ENCODE data around the gene HNF4A. TPM values are rescaled to one million over a fixed set of nuclear protein-coding genes. Genes with fewer than 3 reads are reported as not detected.

Gene HNF4A
- total RNA-seq, 6 experiments from 2014 or later = not detected

DNA sequence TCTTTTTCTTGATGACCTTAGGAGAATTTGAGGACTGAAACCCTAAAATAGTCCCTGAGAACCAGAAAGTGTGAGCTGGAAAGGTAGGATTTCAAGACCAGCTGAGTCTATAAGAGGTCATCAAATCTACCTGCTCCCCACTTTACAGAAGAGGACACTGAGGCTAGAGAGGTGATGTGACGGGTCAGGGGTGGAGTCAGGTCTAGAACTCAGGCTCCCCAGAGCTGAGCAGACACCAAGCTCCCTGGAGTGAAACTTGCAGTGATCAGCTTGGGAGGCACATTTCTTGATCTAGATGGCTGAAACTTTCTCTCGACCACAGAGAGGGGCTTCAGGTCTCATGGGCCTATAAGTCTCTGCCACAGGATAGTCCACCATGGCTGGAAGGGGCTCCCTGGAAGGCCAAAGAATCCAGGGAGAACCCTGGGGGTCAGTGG lies 55.1 kb downstream of the HNF4A start:
- peaks cover 33% of the 10 kb centered on the region for H3K4me1 Mint-ChIP-seq (ENCODE audit: low read depth)
- TF ChIP-seq, protein P1, sequence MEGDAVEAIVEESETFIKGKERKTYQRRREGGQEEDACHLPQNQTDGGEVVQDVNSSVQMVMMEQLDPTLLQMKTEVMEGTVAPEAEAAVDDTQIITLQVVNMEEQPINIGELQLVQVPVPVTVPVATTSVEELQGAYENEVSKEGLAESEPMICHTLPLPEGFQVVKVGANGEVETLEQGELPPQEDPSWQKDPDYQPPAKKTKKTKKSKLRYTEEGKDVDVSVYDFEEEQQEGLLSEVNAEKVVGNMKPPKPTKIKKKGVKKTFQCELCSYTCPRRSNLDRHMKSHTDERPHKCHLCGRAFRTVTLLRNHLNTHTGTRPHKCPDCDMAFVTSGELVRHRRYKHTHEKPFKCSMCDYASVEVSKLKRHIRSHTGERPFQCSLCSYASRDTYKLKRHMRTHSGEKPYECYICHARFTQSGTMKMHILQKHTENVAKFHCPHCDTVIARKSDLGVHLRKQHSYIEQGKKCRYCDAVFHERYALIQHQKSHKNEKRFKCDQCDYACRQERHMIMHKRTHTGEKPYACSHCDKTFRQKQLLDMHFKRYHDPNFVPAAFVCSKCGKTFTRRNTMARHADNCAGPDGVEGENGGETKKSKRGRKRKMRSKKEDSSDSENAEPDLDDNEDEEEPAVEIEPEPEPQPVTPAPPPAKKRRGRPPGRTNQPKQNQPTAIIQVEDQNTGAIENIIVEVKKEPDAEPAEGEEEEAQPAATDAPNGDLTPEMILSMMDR (IDR thresholded peaks at IDR 0.05) = no peak
- no peak for DNase-seq
- no peak overlapping the region for H3K4me3 Mint-ChIP-seq
- no peaks in the 10 kb centered on the region for H3K36me3 Mint-ChIP-seq (ENCODE audit: low read depth)
- peaks cover 39% of the 10 kb centered on the region for H3K27me3 Mint-ChIP-seq (ENCODE audit: insufficient read depth)
- H3K9me3 Mint-ChIP-seq = no peaks in the 10 kb centered on the region
- no peak overlapping the region for H3K27ac Mint-ChIP-seq

DNA sequence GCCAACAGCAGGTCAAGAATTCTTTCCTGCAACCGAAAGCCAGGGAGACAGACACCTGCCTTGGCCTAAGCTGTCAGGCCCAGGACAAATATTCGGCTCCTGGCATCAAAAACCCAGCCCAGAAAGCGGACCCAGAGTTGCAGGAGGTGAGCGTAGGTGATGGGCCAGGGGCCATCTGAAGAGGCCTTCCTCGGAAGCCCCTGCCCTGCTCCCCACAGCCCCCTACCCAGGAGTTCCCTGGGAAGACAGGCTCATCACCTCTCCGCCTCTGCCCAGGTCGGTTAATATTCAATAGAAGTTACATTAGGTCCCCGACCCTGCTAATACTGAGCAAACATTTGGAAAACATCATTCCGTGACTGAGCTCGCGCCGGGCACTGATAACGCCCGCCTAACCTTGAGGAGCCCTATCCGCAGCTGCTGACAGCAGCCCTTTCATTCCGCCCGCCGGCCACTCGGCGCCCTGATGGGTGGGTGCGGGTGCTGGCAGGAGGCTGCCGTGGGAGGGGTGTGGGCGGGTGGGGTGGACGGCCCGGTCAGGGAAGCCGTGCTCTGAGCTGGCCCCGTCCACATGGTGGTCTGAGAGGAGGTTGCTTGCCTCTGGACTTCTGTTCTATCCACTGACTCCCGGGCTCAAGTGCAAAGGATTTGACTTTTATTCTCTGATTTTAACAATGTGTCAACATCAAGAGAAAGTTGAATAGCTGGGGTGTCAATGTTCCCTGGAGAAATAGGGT lies 55.7 kb downstream of the HNF4A start:
- no peak for DNase-seq
- Mint-ChIP-seq H3K27ac (no peak overlapping the region), H3K27me3 (ENCODE audit: insufficient read depth) (peaks cover 39% of the 10 kb centered on the region), H3K36me3 (ENCODE audit: low read depth) (no peaks in the 10 kb centered on the region), H3K9me3 (no peaks in the 10 kb centered on the region), H3K4me1 (ENCODE audit: low read depth) (peaks cover 33% of the 10 kb centered on the region), H3K4me3 (no peak overlapping the region)
- TF ChIP-seq, protein P1 (IDR thresholded peaks at IDR 0.05) = no peak

DNA sequence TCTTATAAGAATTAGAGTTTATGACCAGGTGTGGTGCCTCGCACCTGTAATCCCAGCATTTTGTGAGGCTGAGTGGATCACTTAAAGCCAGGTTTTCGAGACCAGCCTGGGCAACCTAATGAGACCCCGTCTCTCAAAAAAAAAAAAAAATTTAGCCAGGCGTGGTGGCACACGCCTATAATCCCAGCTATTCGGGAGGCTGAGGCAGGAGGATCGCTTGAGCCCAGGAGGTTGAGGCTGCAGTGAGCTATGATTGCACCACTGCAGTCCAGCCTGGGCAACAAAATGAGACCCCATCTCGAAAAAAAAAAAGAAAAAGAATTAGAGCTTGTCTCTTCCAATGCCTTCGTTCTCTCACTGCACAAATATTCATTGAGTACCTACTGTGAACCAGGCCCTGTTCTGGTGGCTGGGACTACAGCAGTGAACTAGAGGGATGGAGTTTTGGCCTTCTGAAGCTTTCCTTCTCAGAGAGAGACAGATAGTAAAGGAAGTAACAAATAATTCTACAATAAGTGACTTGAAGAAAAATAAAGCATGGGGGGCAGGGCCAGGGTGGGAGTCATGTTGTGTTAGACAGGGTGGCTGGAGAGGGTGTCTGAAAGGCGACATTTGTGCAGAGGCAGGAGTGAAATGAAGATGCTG lies 56.4 kb downstream of the HNF4A start:
- H3K4me3 Mint-ChIP-seq = no peak overlapping the region
- TF ChIP-seq, protein P1 (IDR thresholded peaks at IDR 0.05) = no peak
- peaks cover 33% of the 10 kb centered on the region for H3K4me1 Mint-ChIP-seq (ENCODE audit: low read depth)
- no peaks in the 10 kb centered on the region for H3K36me3 Mint-ChIP-seq (ENCODE audit: low read depth)
- H3K9me3 Mint-ChIP-seq = no peaks in the 10 kb centered on the region
- no peak for DNase-seq
- H3K27me3 Mint-ChIP-seq (ENCODE audit: insufficient read depth) = peaks cover 39% of the 10 kb centered on the region
- H3K27ac Mint-ChIP-seq = no peak overlapping the region

DNA sequence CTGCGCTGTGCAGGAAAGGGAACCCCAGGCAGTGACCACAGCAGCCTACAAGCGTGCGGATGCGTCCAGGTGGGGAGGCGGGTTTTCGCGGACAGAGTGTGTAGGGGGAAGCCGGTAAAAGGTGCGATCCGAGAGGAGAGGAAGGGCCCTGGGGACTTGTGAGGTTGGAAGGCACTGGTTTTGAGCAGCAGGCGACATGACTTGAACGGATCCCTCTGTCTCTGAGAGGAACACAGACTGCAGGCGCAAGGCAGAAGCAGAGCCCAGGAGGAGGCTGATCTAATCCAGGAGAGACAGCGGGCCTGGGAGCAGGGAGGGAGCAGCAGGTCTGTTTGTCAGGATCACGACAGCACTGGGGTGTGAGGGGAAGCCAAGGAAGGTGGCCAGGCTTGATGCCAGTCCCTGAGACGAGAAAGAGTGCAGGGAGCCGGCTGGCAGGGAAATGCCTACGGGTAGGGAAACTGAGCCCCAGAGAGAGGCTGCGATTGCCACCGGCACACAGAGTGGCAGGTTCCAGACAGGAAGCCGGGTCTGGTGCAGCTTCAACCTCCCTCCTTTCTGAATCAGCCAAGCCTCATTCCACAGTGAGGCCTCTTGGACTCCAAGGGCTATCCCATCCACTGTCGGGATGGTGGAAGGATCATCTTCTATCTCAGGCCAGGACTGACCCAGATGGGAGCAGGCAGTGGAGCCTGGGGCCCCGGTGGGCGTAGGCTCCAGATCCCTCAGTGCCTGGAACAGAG lies 57.1 kb downstream of the HNF4A start:
- peaks cover 44% of the 10 kb centered on the region for H3K27me3 Mint-ChIP-seq (ENCODE audit: insufficient read depth)
- no peaks in the 10 kb centered on the region for H3K36me3 Mint-ChIP-seq (ENCODE audit: low read depth)
- no peak for DNase-seq
- H3K4me1 Mint-ChIP-seq (ENCODE audit: low read depth) = peaks cover 26% of the 10 kb centered on the region
- TF ChIP-seq, protein P1 (IDR thresholded peaks at IDR 0.05) = no peak
- H3K4me3 Mint-ChIP-seq = no peak overlapping the region
- no peak overlapping the region for H3K27ac Mint-ChIP-seq
- no peaks in the 10 kb centered on the region for H3K9me3 Mint-ChIP-seq

DNA sequence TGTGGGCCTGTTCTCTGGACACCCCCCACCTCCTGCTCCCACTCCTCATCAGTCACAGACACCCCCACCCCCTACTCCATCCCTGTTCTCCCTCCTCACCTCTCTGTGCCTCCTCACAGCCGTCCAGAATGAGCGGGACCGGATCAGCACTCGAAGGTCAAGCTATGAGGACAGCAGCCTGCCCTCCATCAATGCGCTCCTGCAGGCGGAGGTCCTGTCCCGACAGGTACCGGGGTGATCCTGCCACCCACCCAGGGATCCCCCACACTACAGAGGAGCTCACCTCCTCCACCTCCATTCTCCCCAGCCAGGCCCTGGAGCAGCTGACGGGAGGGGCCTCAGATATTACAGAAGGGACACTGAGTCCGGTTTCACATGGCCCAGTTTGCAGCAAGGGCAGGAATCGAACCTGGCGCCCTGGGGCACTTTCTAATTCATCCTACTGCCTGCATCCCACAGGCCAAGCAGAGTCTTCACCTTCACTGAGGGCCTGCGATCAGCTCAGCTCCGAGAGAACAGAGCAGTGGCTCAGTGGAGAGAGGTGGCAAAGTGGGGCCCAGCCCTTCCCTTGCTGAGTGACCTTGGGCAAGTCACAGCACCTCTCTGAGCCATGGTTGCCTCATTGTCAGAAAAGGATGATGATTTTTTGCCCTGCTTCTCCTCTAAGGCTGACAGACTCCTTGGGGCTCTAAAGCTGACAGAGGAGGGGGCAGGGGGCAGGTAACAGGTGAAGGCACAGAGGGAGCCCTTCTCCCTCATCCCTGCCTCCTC lies 58.3 kb downstream of the HNF4A start:
- Mint-ChIP-seq H3K9me3 (no peaks in the 10 kb centered on the region), H3K27me3 (ENCODE audit: insufficient read depth) (peaks cover 44% of the 10 kb centered on the region), H3K27ac (no peak overlapping the region), H3K4me3 (no peak overlapping the region), H3K4me1 (ENCODE audit: low read depth) (peaks cover 17% of the 10 kb centered on the region), H3K36me3 (ENCODE audit: low read depth) (no peaks in the 10 kb centered on the region)
- no peak for DNase-seq
- TF ChIP-seq, protein P1 (IDR thresholded peaks at IDR 0.05) = no peak
